Fibroblast of lung (primary cell): ENCODE data around the gene PCSK2.

Experiments
- EZH2 ChIP-seq: IDR thresholded peaks from 2 replicates; pipeline ENCODE4 v1.5.1; 2012; ENCODE audit warnings: low read length, control low read depth, mild to moderate bottlenecking; ENCODE audit errors: missing control alignments
- TF ChIP-seq, protein P1 (sequence below), 2 donors: IDR thresholded peaks in 1 of 2; conservative IDR thresholded peaks in 1 of 2; 1 replicate in 1 of 2; 2 replicates in 1 of 2; pipeline ENCODE4 v1.5.1; 2011 to 2012; ENCODE audit warnings: low read length in 2 of 2, control low read depth in 1 of 2, inconsistent platforms in 1 of 2, low read depth in 1 of 2, mild to moderate bottlenecking in 1 of 2

DNA sequence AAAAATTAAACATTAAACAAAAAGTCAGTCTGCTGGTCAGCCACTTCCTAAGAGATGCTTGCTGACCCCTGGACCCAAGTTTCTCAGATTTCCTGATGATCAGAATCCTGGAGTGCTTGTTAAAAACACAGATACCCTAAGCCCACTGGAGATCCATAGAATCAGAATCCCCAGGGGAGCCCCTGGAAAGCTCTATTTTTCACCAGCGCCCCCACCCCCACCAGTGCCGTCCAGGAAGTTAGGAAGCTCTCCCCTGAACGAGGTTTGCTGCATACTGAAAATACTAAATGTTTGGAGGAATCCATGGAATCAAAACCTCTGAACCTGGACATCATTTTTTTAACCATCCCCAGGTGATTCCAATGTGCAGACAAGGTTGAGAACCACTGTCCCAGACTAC, 235.1 kb downstream of the PCSK2 start:
- TF ChIP-seq, protein P1, sequence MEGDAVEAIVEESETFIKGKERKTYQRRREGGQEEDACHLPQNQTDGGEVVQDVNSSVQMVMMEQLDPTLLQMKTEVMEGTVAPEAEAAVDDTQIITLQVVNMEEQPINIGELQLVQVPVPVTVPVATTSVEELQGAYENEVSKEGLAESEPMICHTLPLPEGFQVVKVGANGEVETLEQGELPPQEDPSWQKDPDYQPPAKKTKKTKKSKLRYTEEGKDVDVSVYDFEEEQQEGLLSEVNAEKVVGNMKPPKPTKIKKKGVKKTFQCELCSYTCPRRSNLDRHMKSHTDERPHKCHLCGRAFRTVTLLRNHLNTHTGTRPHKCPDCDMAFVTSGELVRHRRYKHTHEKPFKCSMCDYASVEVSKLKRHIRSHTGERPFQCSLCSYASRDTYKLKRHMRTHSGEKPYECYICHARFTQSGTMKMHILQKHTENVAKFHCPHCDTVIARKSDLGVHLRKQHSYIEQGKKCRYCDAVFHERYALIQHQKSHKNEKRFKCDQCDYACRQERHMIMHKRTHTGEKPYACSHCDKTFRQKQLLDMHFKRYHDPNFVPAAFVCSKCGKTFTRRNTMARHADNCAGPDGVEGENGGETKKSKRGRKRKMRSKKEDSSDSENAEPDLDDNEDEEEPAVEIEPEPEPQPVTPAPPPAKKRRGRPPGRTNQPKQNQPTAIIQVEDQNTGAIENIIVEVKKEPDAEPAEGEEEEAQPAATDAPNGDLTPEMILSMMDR (conservative IDR thresholded peaks at IDR 0.05 in 1 of 2, IDR thresholded peaks at IDR 0.05 in 1 of 2; ENCODE audit: low read depth in 1 of 2, low read length in 2 of 2), result no peak
- TF ChIP-seq EZH2, result no peak
